ENCODE data around the gene UBIAD1. TPM values are rescaled to one million over a fixed set of nuclear protein-coding genes. Genes with fewer than 3 reads are reported as not detected.

The UBIAD1 gene
- total and polyA plus RNA-seq, 9 of the 15 experiments (the other 6 are each of a cell fraction or from before 2014, with no cell fraction given) = 6.2 to 34.3 (median 22.3) TPM

GRCh38 chr1:11272832-11273594 lies at the start of gene UBIAD1 (continued):
- TF ChIP-seq ZBTB9 (CRISPR knock-in tag; IDR thresholded peaks at IDR 0.05) = peak; percentile 90
- TF ChIP-seq KAT2B (IDR thresholded peaks at IDR 0.05; ENCODE audit: low read depth, low read length) = no peak
- no peak for TF ChIP-seq ZNF354B (CRISPR knock-in tag; IDR thresholded peaks at IDR 0.05)
- 0 out of 2 replicates have a peak, but pooled peaks have one; percentile 42 for TF ChIP-seq RHOXF2B (CRISPR knock-in tag; conservative IDR thresholded peaks at IDR 0.05)
- peak; percentile 35 to 45; a peak in 2 of 4 replicates for TF ChIP-seq NRF1 (conservative IDR thresholded peaks at IDR 0.05 in 1 of 2, IDR thresholded peaks at IDR 0.05 in 1 of 2)
- TF ChIP-seq SMARCA5 (IDR thresholded peaks at IDR 0.05) = no peak
- TF ChIP-seq MAX (CRISPR knock-in tag; IDR thresholded peaks at IDR 0.05) = peak; percentile 98
- peak; percentile 98 for TF ChIP-seq NKRF (IDR thresholded peaks at IDR 0.05; ENCODE audit: borderline replicate concordance)
- TF ChIP-seq KLF6 (CRISPR knock-in tag; IDR thresholded peaks at IDR 0.05; ENCODE audit: borderline replicate concordance) = peak; percentile 62; the same call in 1 of the 2 replicates
- peak; percentile 85 for TF ChIP-seq THAP12 (CRISPR knock-in tag; IDR thresholded peaks at IDR 0.05)
- no peak for TF ChIP-seq CBX3 (IDR thresholded peaks at IDR 0.05; ENCODE audit: borderline replicate concordance in 1 of 2, low read length in 2 of 2)
- no peak for TF ChIP-seq CTCFL (IDR thresholded peaks at IDR 0.05; ENCODE audit: borderline replicate concordance, insufficient read depth, low read depth, low read length, poor library complexity, severe bottlenecking)
- peak in 1 of 2 experiments; percentile 30; a peak in 1 of 4 replicates for TF ChIP-seq RCOR1 (IDR thresholded peaks at IDR 0.05; ENCODE audit: borderline replicate concordance in 1 of 2, low read depth in 2 of 2, low read length in 2 of 2)
- TF ChIP-seq GTF2A2 (tag; IDR thresholded peaks at IDR 0.05) = peak; percentile 83
- TF ChIP-seq E2F1 (CRISPR knock-in tag; IDR thresholded peaks at IDR 0.05) = peak; percentile 66; the same call in 1 of the 2 replicates
- TF ChIP-seq FOS (IDR thresholded peaks at IDR 0.05; ENCODE audit: extremely low read depth, insufficient read length) = no peak
- no peak for TF ChIP-seq ZNF175 (CRISPR knock-in tag; IDR thresholded peaks at IDR 0.05; ENCODE audit: low read depth)
